HEK293T (cell line): ENCODE results near the gene TEX30.

ENCODE experiments used
- CTCF ChIA-PET: fragments of 350-600 bp; formaldehyde crosslinking; extraction: SDS; loops from one replicate; lab custom pipeline; 2021; ENCODE audit warnings: antibody characterized with exemption, inconsistent platforms; lab: Yijun Ruan, JAX
- POLR2A ChIA-PET: fragments of 350-600 bp; formaldehyde crosslinking; extraction: SDS; loops from one replicate; lab custom pipeline; 2020; ENCODE audit warnings: antibody characterized with exemption, inconsistent platforms; lab: Yijun Ruan, JAX
- DNase-seq: peaks from one replicate; pipeline ENCODE4 v3.0.0; 2012; ENCODE audit warnings: mixed read lengths; ENCODE audit errors: extremely low spot score
- ARNT ChIP-seq: fragments of 450-650 bp; IDR thresholded peaks from 2 replicates; pipeline ENCODE4 v1.6.1; 2017; ENCODE audit warnings: mild to moderate bottlenecking
- BHLHE40 ChIP-seq: fragments of 450-650 bp; IDR thresholded peaks from 2 replicates; pipeline ENCODE4 v1.6.1; 2016; ENCODE audit warnings: mild to moderate bottlenecking, moderate library complexity, borderline replicate concordance
- CTBP1 ChIP-seq: fragments of 450-650 bp; IDR thresholded peaks from 2 replicates; pipeline ENCODE4 v1.6.1; 2016; ENCODE audit warnings: borderline replicate concordance
- ELF4 ChIP-seq: fragments of 450-650 bp; IDR thresholded peaks from 2 replicates; pipeline ENCODE4 v1.6.1; 2017; ENCODE audit warnings: antibody characterized with exemption
- FOXA1 ChIP-seq: fragments of 450-650 bp; IDR thresholded peaks from 2 replicates; pipeline ENCODE4 v1.6.1; 2016; ENCODE audit warnings: mild to moderate bottlenecking
- FOXK2 ChIP-seq: fragments of 450-650 bp; IDR thresholded peaks from 2 replicates; pipeline ENCODE4 v1.6.1; 2016; ENCODE audit warnings: mild to moderate bottlenecking
- FOXM1 ChIP-seq: fragments of 450-650 bp; IDR thresholded peaks from 2 replicates; pipeline ENCODE4 v1.6.1; 2017; ENCODE audit warnings: mild to moderate bottlenecking, borderline replicate concordance
- HDGF ChIP-seq: fragments of 450-650 bp; IDR thresholded peaks from 2 replicates; pipeline ENCODE4 v1.6.1; 2017; ENCODE audit warnings: antibody characterized with exemption, borderline replicate concordance
- LEF1 ChIP-seq: fragments of 450-650 bp; IDR thresholded peaks from 2 replicates; pipeline ENCODE4 v1.6.1; 2017; ENCODE audit warnings: mild to moderate bottlenecking, borderline replicate concordance
- SP1 ChIP-seq: fragments of 450-650 bp; IDR thresholded peaks from 2 replicates; pipeline ENCODE4 v1.6.1; 2017
- SUZ12 ChIP-seq: fragments of 450-650 bp; IDR thresholded peaks from 2 replicates; pipeline ENCODE4 v1.6.1; 2016; ENCODE audit warnings: mild to moderate bottlenecking
- TARDBP ChIP-seq: fragments of 450-650 bp; IDR thresholded peaks from 2 replicates; pipeline ENCODE4 v1.6.1; 2016
- TF ChIP-seq, protein P1 (sequence below): fragments of 450-650 bp; IDR thresholded peaks from 2 replicates; pipeline ENCODE4 v1.6.1; 2016

TEX30 gene

GRCh38 chr13:102726430-102726829, 47.2 kb downstream of the TEX30 start:
- DNase-seq, result no peak
- TF ChIP-seq BHLHE40 (no peak), CTBP1 (no peak), SP1 (no peak), HDGF (no peak), FOXM1 (no peak), TARDBP (no peak), SUZ12 (no peak), ELF4 (no peak), FOXK2 (no peak)
- ChIA-PET CTCF (no interaction called here), POLR2A (no interaction called here)

- CTCF ChIA-PET, result interaction anchor here (0.5 to 1.7 kb wide), 12 partner anchors 10 to 169 kb away, joined by 3 to 17 read pairs (median 4); partner anchors contain the start of gene TPP2
- peak; percentile 25 for DNase-seq
- TF ChIP-seq CTBP1 (no peak), TARDBP (no peak), ELF4 (no peak), FOXK2 (no peak), FOXM1 (no peak)
- POLR2A ChIA-PET, result interaction anchor here (0.7 to 1.4 kb wide), 3 partner anchors 128 to 133 kb away, joined by 3 to 4 read pairs (median 3); partner anchors contain the start of gene TPP2
Measured at GRCh38 chr13:102724923-102725322, 48.7 kb downstream of the TEX30 start.

DNA sequence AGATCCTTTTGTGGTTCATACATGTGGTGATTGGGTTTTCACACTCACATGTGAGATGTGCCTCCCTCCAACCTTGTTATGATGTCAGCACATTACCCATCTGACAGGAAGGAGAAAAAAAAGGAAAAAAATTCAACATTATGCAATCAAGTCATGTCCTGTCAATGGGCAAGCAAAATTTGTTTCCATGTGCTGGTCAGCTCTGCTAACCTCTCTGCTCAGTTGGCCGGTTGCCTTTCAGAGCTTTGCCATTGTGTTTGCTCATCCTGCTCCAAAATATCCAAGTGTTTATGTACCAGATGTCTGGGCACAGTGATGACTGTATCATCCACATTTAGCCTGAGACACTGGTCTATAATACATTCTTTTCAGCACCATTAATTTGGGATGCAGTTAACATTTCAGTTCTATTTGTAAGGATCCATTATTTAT, 51.8 kb downstream of the TEX30 start:
- CTCF ChIA-PET, result interaction anchor here (0.6 kb wide), 1 partner anchor 1645 kb away, joined by 3 read pairs; no protein-coding TSS in a partner anchor
- POLR2A ChIA-PET, result no interaction called here
- DNase-seq, result no peak
- TF ChIP-seq ARNT (no peak), ELF4 (no peak)

- TF ChIP-seq TARDBP (no peak), HDGF (no peak), ELF4 (no peak), LEF1 (no peak), ARNT (no peak), FOXA1 (no peak), SP1 (no peak)
- TF ChIP-seq, protein P1, sequence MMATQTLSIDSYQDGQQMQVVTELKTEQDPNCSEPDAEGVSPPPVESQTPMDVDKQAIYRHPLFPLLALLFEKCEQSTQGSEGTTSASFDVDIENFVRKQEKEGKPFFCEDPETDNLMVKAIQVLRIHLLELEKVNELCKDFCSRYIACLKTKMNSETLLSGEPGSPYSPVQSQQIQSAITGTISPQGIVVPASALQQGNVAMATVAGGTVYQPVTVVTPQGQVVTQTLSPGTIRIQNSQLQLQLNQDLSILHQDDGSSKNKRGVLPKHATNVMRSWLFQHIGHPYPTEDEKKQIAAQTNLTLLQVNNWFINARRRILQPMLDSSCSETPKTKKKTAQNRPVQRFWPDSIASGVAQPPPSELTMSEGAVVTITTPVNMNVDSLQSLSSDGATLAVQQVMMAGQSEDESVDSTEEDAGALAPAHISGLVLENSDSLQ, result no peak
- POLR2A ChIA-PET, result no interaction called here
- no peak for DNase-seq
- CTCF ChIA-PET, result no interaction called here
Measured at GRCh38 chr13:102718746-102719145, 54.8 kb downstream of the TEX30 start.
